Neural cell (in vitro differentiated cells): ENCODE measurements around the gene PCNX2.

ENCODE experiments used
- MXI1 ChIP-seq: fragments of 450-650 bp; conservative IDR thresholded peaks from 2 replicates; pipeline ENCODE4 v1.6.1; 2014; ENCODE audit warnings: antibody characterized with exemption, mild to moderate bottlenecking; ENCODE audit not compliant: poor library complexity, severe bottlenecking
- POLR2AphosphoS5 ChIP-seq: IDR thresholded peaks from 2 replicates; pipeline ENCODE4 v1.6.1; 2012
- RAD21 ChIP-seq: fragments of 450-650 bp; conservative IDR thresholded peaks from 2 replicates; pipeline ENCODE4 v1.6.1; 2014; ENCODE audit warnings: antibody characterized with exemption, mild to moderate bottlenecking, moderate library complexity
- TAF1 ChIP-seq: IDR thresholded peaks from 2 replicates; pipeline ENCODE4 v1.6.1; 2012; ENCODE audit warnings: low read depth
- TF ChIP-seq, protein P1 (sequence below): fragments of 450-650 bp; IDR thresholded peaks from 2 replicates; pipeline ENCODE4 v1.5.1; 2014; ENCODE audit warnings: antibody characterized with exemption, mild to moderate bottlenecking, moderate library complexity; ENCODE audit not compliant: poor library complexity, severe bottlenecking

DNA sequence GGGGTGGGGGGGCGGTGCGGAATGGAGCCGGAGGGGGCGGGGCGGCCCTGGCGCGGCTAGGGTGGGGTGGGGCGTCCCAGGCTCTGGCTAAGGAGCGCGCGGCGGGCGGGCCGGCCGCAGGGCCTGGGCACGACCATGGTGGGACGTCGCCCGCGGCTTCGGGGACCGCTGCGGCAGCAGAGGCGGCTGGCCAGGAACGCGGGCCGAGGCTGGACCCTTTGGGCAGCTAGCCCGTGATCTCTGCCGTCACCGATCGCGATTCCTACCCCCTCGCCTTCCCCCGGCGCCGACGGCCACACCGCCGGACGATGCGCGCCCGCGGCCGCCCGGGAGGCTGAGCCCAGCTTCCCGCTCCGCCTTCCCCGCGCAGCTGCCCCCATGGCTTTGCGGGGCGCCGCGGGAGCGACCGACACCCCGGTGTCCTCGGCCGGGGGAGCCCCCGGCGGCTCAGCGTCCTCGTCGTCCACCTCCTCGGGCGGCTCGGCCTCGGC, 32.2 kb upstream of the PCNX2 start, which contains the start of gene MAP3K21:
- TF ChIP-seq, protein P1, sequence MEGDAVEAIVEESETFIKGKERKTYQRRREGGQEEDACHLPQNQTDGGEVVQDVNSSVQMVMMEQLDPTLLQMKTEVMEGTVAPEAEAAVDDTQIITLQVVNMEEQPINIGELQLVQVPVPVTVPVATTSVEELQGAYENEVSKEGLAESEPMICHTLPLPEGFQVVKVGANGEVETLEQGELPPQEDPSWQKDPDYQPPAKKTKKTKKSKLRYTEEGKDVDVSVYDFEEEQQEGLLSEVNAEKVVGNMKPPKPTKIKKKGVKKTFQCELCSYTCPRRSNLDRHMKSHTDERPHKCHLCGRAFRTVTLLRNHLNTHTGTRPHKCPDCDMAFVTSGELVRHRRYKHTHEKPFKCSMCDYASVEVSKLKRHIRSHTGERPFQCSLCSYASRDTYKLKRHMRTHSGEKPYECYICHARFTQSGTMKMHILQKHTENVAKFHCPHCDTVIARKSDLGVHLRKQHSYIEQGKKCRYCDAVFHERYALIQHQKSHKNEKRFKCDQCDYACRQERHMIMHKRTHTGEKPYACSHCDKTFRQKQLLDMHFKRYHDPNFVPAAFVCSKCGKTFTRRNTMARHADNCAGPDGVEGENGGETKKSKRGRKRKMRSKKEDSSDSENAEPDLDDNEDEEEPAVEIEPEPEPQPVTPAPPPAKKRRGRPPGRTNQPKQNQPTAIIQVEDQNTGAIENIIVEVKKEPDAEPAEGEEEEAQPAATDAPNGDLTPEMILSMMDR = no peak
- TF ChIP-seq POLR2AphosphoS5 (no peak), TAF1 (no peak), RAD21 (no peak), MXI1 (no peak)
